NCI-H2171 (cell line): ENCODE data around the gene U2AF1L4.

Source experiments
- DNase-seq: peaks from one replicate; lab custom pipeline; 2025; lab: John Stamatoyannopoulos, UW

U2AF1L4 gene

DNA sequence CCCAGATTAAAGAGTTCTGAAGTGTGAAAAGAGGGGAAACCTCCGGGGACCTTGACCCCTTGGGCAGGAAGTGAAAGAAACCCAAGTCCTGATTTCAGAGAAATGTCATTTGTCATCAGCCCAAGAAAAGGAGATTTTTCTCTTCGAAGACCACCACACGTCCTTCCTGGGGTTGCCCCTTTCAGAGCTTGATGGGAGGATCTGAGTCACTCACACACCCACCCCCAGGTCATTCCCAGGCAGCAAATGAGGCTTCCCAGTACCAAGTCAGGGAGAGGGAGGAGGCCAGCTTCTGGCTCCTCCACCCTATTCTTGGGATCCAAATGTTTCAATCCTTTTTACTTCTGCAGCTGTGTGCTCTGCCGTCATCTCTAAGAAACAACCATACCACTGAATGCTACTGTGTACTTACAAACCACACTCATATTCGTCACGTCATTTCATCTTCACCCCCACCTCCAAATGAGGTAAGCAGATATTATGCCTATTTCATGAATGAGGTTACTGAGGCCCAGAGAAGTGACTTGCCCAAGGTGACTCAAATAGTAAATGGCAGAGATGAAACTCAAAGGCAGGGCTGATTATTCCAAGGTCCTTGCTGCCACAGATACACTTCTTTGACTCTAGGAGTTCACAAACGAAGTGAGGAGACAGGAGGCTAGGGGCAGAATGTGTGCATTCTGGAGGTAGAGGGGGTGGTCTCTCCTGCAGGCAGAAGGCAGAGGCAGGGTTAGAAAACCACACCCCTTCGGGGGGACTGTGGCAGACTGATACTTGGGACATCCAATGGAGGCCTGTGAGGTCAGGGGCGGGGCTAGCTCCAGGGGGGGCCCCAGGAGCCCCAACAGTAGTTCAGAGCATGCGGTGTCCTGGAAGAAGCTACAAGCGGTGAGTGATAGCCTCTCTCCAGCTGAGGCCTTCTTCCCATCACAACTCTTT is 32.4 kb downstream of the U2AF1L4 start:
- no peak for DNase-seq

DNA sequence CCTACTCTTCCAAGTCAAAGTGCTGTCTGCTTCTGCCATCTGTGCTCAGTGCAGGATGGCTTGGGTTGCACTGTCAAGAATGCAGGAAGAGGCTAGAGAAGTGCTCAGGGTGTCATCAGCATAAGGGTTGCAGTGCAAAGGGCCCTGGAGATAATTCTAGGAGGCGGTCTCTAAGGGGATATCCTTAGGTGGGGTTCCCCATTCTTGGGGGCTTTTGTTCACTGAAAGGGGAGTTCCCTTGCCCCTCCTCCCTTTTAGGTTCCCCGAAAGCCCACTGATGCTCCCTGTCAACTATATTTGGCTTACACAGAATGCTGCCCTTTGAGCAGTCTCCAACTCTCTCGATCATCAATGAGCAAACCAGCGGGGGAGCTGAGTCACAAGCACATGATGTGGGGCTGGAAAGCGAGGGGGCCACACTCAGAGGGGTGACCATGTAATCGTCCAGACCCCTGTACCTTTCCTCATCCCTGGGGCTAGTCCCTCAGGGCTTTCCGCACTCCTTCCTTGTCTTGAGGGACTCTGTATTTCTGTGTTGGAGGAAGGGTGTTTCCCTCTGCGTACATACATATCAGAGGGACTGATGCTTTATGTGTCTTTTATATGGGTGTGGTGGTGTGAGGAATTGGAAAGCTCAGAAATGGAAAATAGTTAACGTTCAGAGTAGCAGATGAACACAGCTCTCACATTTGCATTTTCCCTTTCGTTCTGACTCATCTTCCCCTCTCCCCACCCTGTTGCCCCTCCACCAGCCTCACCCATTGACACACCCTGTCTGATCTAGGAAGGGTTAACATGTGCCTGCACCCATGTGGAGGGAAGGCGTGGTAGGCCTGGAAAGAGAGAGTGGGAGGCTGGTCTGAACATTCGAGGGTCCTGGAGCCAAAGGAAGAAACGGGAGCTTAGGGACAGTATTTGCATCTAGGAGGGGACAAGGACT is 34.2 kb downstream of the U2AF1L4 start:
- no peak for DNase-seq

DNA sequence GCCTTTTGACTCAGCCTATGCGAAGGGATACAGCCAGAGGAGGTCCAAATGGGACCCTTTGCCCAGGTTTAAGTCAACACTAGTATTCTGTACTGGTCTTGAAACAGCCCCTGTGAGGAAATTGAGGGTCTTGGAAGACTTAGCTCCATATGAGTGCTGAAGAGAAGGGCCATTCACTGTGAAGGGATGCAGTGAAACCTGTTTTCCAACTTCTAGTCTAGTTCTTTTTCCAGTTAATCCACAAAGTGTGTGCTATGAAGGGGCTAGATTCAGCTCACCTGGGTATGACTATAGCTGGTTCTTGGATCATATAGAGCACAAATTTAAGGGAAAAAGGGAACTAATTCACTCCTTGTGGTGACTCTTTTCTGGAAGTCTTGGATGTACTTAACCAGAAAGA is 36.8 kb downstream of the U2AF1L4 start:
- DNase-seq, result no peak

- no peak for DNase-seq
Measured at GRCh38 chr19:35704218-35704617, 41.0 kb downstream of the U2AF1L4 start, which contains the start of gene ZBTB32. TSS of gene ZBTB32 (plus strand) at chr19:35704558. CDS start at chr19:35714627, 10,069 bp downstream.

GRCh38 chr19:35703343-35703742 is 41.9 kb downstream of the U2AF1L4 start:
- no peak for DNase-seq

DNA sequence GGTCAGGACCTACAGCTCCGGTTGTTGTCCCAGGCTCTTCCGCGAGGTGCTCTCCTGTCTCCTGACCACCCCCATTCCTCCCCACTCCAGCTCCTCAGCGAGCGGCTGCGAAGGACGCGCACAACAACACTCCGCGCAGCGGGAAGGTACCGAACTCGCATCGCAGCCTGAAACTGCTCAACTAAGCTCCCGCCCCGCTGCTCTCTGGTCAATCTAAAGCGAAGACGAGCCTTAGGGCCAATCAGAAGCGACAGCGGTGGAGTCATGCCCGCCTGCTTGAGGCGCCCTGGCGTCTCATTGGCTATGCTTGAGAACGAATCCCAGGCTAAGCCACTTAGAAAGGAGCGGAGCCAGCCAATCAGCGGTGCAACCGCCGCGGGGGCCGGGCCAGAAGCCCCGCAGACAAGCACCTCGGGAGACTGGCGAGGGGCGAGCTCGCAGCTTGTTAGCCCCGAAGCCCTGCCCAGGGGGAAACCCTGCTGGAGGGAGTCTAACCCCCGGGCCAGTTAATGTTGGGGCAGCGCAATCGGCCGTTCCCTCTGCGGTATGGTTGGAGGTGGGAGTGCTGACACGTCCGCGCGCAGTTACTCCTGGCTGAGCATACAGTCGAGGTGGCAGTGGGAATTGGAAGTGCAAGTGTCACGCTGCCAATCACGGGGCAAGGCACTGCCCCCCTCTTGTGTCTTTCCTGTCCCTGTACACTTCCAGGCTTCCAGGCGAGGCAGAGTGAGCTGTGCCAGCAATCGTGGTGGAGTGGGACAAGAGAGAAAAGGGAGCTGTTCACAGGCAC is 42.8 kb downstream of the U2AF1L4 start:
- peak; percentile 97 for DNase-seq

DNA sequence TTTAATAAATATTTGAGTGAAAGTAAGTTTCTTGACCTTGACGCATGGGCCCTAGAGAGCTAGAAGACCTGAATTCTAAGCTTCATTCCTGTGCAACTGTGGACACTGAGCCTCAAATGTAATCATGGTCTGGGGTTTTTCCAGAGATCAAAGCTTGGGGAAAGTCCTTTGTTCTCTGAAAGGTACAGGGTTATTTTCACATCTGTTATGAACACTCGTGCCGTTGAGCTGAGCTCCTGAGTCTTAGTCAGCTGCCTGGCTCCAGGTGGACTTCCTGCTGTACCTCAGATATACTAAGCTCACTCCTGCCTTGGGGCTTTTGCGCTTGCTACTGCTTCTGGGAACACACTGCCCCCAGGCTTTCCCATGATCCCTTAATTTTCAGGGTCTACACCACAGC is 48.4 kb downstream of the U2AF1L4 start:
- no peak for DNase-seq

- DNase-seq, result no peak
Measured at GRCh38 chr19:35695895-35696422, 49.3 kb downstream of the U2AF1L4 start.

- DNase-seq, result peak; percentile 83
Measured at GRCh38 chr19:35693835-35694599, 51.2 kb downstream of the U2AF1L4 start.

GRCh38 chr19:35693422-35693821 is 51.8 kb downstream of the U2AF1L4 start:
- no peak for DNase-seq
